HAP-1 (cell line): ENCODE data around the gene DAZ3.
"Not testable (repeated sequence)": the region's sequence is repeated elsewhere in the genome, so short reads cannot be mapped to it uniquely, and the experiment has no call there.

ENCODE experiments used
- DNase-seq, 2 experiments: peaks; one replicate each; pipeline ENCODE4 v3.0.0-alpha.2; 2016 to 2020; ENCODE audit warnings: low spot score in 2 of 2
- H3K27me3 ChIP-seq: fragments of 250-450 bp; sonication (Bioruptor Pico); 2 replicates; pipeline ENCODE4 v1.5.1; 2020; ENCODE audit warnings: low read depth, mild to moderate bottlenecking, moderate library complexity
- H3K36me3 ChIP-seq: fragments of 250-450 bp; sonication (Bioruptor Pico); replicated peaks from 2 replicates; pipeline ENCODE4 v1.5.1; 2020; ENCODE audit warnings: mild to moderate bottlenecking
- H3K4me1 ChIP-seq: fragments of 250-450 bp; sonication (Bioruptor Pico); 2 replicates; pipeline ENCODE4 v1.5.1; 2020; ENCODE audit warnings: mild to moderate bottlenecking
- H3K4me3 ChIP-seq: fragments of 250-450 bp; sonication (Bioruptor Pico); 2 replicates; pipeline ENCODE4 v1.5.1; 2020; ENCODE audit warnings: mild to moderate bottlenecking, moderate library complexity
- H3K9me3 ChIP-seq: fragments of 250-450 bp; sonication (Bioruptor Pico); 2 replicates; pipeline ENCODE4 v1.5.1; 2020; ENCODE audit warnings: mild to moderate bottlenecking, moderate library complexity
- in situ Hi-C: fragments of 300-500 bp; cut with MboI; formaldehyde crosslinking; loops from 3 replicates; pipeline ENCODE4 v1.14.3; 2020; ENCODE audit warnings: low sequenced_read_pairs, inconsistent platforms, mixed read lengths

DAZ3 gene

GRCh38 chrY:24813293-24813692, at the start of gene DAZ3:
DAZ3 (minus strand) TSS chrY:24813393; CDS start chrY:24813185, 208 bp downstream.
- H3K36me3 ChIP-seq, H3K4me1 ChIP-seq, H3K27me3 ChIP-seq, DNase-seq, in situ Hi-C loops, H3K9me3 ChIP-seq, H3K4me3 ChIP-seq: not testable (repeated sequence)

GRCh38 chrY:24833619-24834018, 20.4 kb upstream of the DAZ3 start, which contains the start of gene DAZ4:
DAZ4 (plus strand) TSS chrY:24833919; CDS start chrY:24834127, 208 bp downstream.
- H3K36me3 ChIP-seq, H3K27me3 ChIP-seq, H3K9me3 ChIP-seq, H3K4me1 ChIP-seq, in situ Hi-C loops, DNase-seq, H3K4me3 ChIP-seq: not testable (repeated sequence)

- H3K4me3 ChIP-seq, H3K9me3 ChIP-seq, H3K4me1 ChIP-seq, DNase-seq, H3K36me3 ChIP-seq, H3K27me3 ChIP-seq, in situ Hi-C loops: not testable (repeated sequence)
Observed at GRCh38 chrY:24825069-24825468, 11.9 kb upstream of the DAZ3 start.

GRCh38 chrY:24824184-24824879, 11.1 kb upstream of the DAZ3 start:
- H3K9me3 ChIP-seq, H3K4me3 ChIP-seq, in situ Hi-C loops, DNase-seq, H3K27me3 ChIP-seq, H3K4me1 ChIP-seq, H3K36me3 ChIP-seq: not testable (repeated sequence)

GRCh38 chrY:24821836-24822235, 8.6 kb upstream of the DAZ3 start:
- H3K4me3 ChIP-seq, H3K36me3 ChIP-seq, DNase-seq, H3K27me3 ChIP-seq, H3K9me3 ChIP-seq, H3K4me1 ChIP-seq, in situ Hi-C loops: not testable (repeated sequence)
